Endodermal cell (in vitro differentiated cells): Measurements from ENCODE around the gene PRL. TPM values are rescaled to one million over a fixed set of nuclear protein-coding genes. Genes with fewer than 3 reads are reported as not detected.
A peak's percentile ranks its signal among the peaks of the same experiment; 100 is the strongest.

ENCODE experiments used
- DNase-seq: peaks from one replicate; pipeline ENCODE4 v3.0.0-alpha.2; 2017
- H3K27ac ChIP-seq: 2 replicates; pipeline ENCODE4 v1.5.1; 2013; ENCODE audit warnings: mild to moderate bottlenecking, low read depth, low read length, moderate library complexity
- H3K27me3 ChIP-seq: 2 replicates; pipeline ENCODE4 v1.6.1; 2013; ENCODE audit warnings: mild to moderate bottlenecking, low read length, moderate library complexity; ENCODE audit not compliant: insufficient read depth, control insufficient read depth, poor library complexity, severe bottlenecking
- H3K36me3 ChIP-seq: 2 replicates; pipeline ENCODE4 v1.7.0; 2013; ENCODE audit warnings: mild to moderate bottlenecking, low read length, moderate library complexity; ENCODE audit not compliant: control insufficient read depth, insufficient read depth
- H3K4me1 ChIP-seq: one replicate; pipeline ENCODE4 v1.7.0; 2013; ENCODE audit warnings: low read length; ENCODE audit not compliant: control insufficient read depth, insufficient read depth
- H3K4me3 ChIP-seq: 2 replicates; pipeline ENCODE4 v1.5.1; 2013; ENCODE audit warnings: mild to moderate bottlenecking, low read length, moderate library complexity
- H3K9ac ChIP-seq: 2 replicates; pipeline ENCODE4 v1.6.1; 2013; ENCODE audit warnings: mild to moderate bottlenecking, low read length, moderate library complexity; ENCODE audit not compliant: poor library complexity, severe bottlenecking; ENCODE audit errors: extremely low read depth
- H3K9me3 ChIP-seq: 2 replicates; pipeline ENCODE4 v1.6.1; 2013; ENCODE audit warnings: mild to moderate bottlenecking, low read length, moderate library complexity; ENCODE audit not compliant: control insufficient read depth
- H3K27ac Mint-ChIP-seq: 2 replicates; pipeline ENCODE4 v1.8.0; 2020; ENCODE audit warnings: mixed read lengths
- H3K27me3 Mint-ChIP-seq: 2 replicates; pipeline ENCODE4 v1.8.0; 2021; ENCODE audit warnings: mild to moderate bottlenecking, mixed read lengths; ENCODE audit not compliant: insufficient read depth
- H3K36me3 Mint-ChIP-seq: 2 replicates; pipeline ENCODE4 v1.8.0; 2020; ENCODE audit warnings: low read depth, mixed read lengths
- H3K4me1 Mint-ChIP-seq: 2 replicates; pipeline ENCODE4 v1.8.0; 2020; ENCODE audit warnings: mixed read lengths
- H3K4me3 Mint-ChIP-seq: 2 replicates; pipeline ENCODE4 v1.8.0; 2020; ENCODE audit warnings: mild to moderate bottlenecking, moderate library complexity, mixed read lengths
- H3K9me3 Mint-ChIP-seq: 2 replicates; pipeline ENCODE4 v1.8.0; 2020; ENCODE audit warnings: mild to moderate bottlenecking, mixed read lengths
- WGBS, 2 experiments: methylation state at CpG; one replicate each; pipeline versions ENCODE4 v1.1.5 to v1.1.7; 2013; ENCODE audit warnings: missing lambda C conversion rate in 2 of 2, mixed read lengths in 1 of 2; ENCODE audit not compliant: insufficient coverage in 1 of 2, insufficient read length in 1 of 2; 5-methylcytosine and 5-hydroxymethylcytosine counted together
- total RNA-seq, 2 donors: library from RNA; stranded (reverse); fragmentation: NEBNext Ultra II Directional in 1 of 2; extraction: Animal tissue kit (Norgen Biotek cat#: 25700) in 1 of 2; gene quantifications; 2 replicates in 1 of 2; 3 replicates in 1 of 2; pipeline ENCODE4 v1.2.1, GENCODE V29; 2021
- TF ChIP-seq, protein P1 (sequence below): fragments of 200-600 bp; sonication (generic); conservative IDR thresholded peaks from 2 replicates; pipeline ENCODE4 v1.5.0; 2021; ENCODE audit warnings: antibody characterized with exemption, mild to moderate bottlenecking

Gene PRL
- total RNA-seq, 2 donors from 2014 or later, result not detected

GRCh38 chr6:22263748-22264147 lies 33.1 kb downstream of the PRL start:
- H3K36me3 Mint-ChIP-seq, result no peaks in the 10 kb centered on the region
- H3K9ac ChIP-seq, result no peak overlapping the region
- TF ChIP-seq, protein P1, sequence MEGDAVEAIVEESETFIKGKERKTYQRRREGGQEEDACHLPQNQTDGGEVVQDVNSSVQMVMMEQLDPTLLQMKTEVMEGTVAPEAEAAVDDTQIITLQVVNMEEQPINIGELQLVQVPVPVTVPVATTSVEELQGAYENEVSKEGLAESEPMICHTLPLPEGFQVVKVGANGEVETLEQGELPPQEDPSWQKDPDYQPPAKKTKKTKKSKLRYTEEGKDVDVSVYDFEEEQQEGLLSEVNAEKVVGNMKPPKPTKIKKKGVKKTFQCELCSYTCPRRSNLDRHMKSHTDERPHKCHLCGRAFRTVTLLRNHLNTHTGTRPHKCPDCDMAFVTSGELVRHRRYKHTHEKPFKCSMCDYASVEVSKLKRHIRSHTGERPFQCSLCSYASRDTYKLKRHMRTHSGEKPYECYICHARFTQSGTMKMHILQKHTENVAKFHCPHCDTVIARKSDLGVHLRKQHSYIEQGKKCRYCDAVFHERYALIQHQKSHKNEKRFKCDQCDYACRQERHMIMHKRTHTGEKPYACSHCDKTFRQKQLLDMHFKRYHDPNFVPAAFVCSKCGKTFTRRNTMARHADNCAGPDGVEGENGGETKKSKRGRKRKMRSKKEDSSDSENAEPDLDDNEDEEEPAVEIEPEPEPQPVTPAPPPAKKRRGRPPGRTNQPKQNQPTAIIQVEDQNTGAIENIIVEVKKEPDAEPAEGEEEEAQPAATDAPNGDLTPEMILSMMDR, result no peak

GRCh38 chr6:22254886-22255285 lies 42.0 kb downstream of the PRL start:
- H3K27me3 Mint-ChIP-seq, result peaks cover 22% of the 10 kb centered on the region
- WGBS, 2 experiments, result 83 to 88% methylated on average over 1 of the region's 3 CpGs
- H3K4me3 Mint-ChIP-seq, result no peak overlapping the region

More at GRCh38 chr6:22263748-22264147, 33.1 kb downstream of the PRL start:
- Histone ChIP-seq H3K4me1 (no peaks in the 10 kb centered on the region), H3K4me3 (no peak overlapping the region), H3K36me3 (no peaks in the 10 kb centered on the region), H3K9me3 (no peaks in the 10 kb centered on the region), H3K27ac (no peak overlapping the region), H3K27me3 (no peaks in the 10 kb centered on the region)
- Mint-ChIP-seq H3K27me3 (no peaks in the 10 kb centered on the region), H3K9me3 (peaks cover 3% of the 10 kb centered on the region), H3K27ac (no peak overlapping the region), H3K4me1 (no peaks in the 10 kb centered on the region), H3K4me3 (no peak overlapping the region)
- 92% methylated on average over 2 of the region's 2 CpGs; no CpG with 5 or more reads in 1 of the 2 experiments for WGBS, 2 experiments
- DNase-seq, result no peak

DNA sequence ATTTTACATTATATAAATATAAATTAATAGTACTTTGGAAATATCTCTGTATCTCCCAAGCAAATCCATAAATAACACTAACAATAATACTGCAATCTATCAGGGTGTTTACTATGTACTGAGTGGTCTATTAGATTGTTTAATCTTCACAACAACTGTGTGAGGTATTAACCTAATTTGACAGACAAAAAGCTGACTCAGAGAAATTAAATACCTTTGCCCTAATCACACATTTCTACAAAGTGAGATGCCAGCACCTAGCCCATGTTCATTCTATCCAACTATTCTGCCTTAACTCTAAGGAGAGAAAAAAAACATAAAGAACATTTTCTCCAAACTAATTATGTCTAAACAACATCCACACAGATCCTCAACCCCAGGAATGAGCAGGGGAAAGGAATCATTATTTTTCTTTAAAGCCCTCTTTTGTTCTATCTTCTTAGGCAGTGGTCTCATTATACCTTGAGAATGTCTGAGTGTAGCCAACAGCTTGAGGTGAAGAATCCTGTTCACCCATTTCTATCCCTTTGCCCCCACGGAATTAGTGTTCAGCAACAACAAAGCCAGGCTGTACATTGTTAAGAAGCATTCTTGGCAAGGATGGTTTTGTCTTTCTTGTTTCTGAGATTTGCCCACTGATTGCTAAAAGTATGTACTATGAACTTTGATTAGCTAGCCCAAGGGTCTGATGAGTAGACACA lies 42.7 kb downstream of the PRL start:
- no peaks in the 10 kb centered on the region for H3K27me3 ChIP-seq
- 95% methylated on average over 1 of the region's 1 CpG; no CpG with 5 or more reads in 1 of the 2 experiments for WGBS, 2 experiments
- H3K4me3 ChIP-seq, result no peak overlapping the region
- Mint-ChIP-seq H3K9me3 (peaks cover 10% of the 10 kb centered on the region), H3K4me3 (no peak overlapping the region), H3K36me3 (peaks cover 4% of the 10 kb centered on the region), H3K27me3 (peaks cover 22% of the 10 kb centered on the region), H3K27ac (no peak overlapping the region), H3K4me1 (peaks cover 36% of the 10 kb centered on the region)
- H3K27ac ChIP-seq, result no peak overlapping the region
- peaks cover 6% of the 10 kb centered on the region for H3K4me1 ChIP-seq
- no peak for DNase-seq
- H3K36me3 ChIP-seq, result no peaks in the 10 kb centered on the region
- no peak overlapping the region for H3K9ac ChIP-seq
- TF ChIP-seq, protein P1, result no peak
- H3K9me3 ChIP-seq, result peaks cover 20% of the 10 kb centered on the region

More at GRCh38 chr6:22254886-22255285, 42.0 kb downstream of the PRL start:
- Histone ChIP-seq H3K4me3 (no peak overlapping the region), H3K36me3 (no peaks in the 10 kb centered on the region), H3K9me3 (peaks cover 20% of the 10 kb centered on the region), H3K9ac (no peak overlapping the region), H3K4me1 (peaks cover 3% of the 10 kb centered on the region), H3K27me3 (no peaks in the 10 kb centered on the region), H3K27ac (peak overlapping the region; percentile 14)
- no peak overlapping the region for H3K27ac Mint-ChIP-seq
- peaks cover 10% of the 10 kb centered on the region for H3K9me3 Mint-ChIP-seq
- H3K4me1 Mint-ChIP-seq, result peaks cover 29% of the 10 kb centered on the region
- H3K36me3 Mint-ChIP-seq, result peaks cover 4% of the 10 kb centered on the region
- DNase-seq, result no peak
- TF ChIP-seq, protein P1, result no peak
